Mucosa of rectum (tissue), 2 donors: Measurements from ENCODE around the gene PTPN21.

Source experiments
- H3K27ac ChIP-seq, 2 donors: one replicate each; pipeline ENCODE4 v1.7.0; 2013; ENCODE audit warnings: inconsistent platforms in 2 of 2, low read depth in 2 of 2, low read length in 2 of 2
- H3K27me3 ChIP-seq, 2 donors: one replicate each; pipeline ENCODE4 v1.7.0; 2013; ENCODE audit warnings: low read length in 2 of 2; ENCODE audit not compliant: control insufficient read depth in 2 of 2, insufficient read depth in 2 of 2
- H3K36me3 ChIP-seq, 2 donors: one replicate each; pipeline ENCODE4 v1.7.0; 2013; ENCODE audit warnings: low read length in 2 of 2; ENCODE audit not compliant: control insufficient read depth in 2 of 2, insufficient read depth in 2 of 2
- H3K4me1 ChIP-seq, 2 donors: one replicate each; pipeline ENCODE4 v1.7.0; 2013; ENCODE audit warnings: low read length in 2 of 2, mild to moderate bottlenecking in 1 of 2; ENCODE audit not compliant: control insufficient read depth in 2 of 2, insufficient read depth in 2 of 2
- H3K4me3 ChIP-seq, 2 donors: one replicate each; pipeline ENCODE4 v1.7.0; 2013; ENCODE audit warnings: low read length in 2 of 2
- H3K9ac ChIP-seq, 2 donors: one replicate each; pipeline ENCODE4 v1.7.0; 2013; ENCODE audit warnings: low read length in 2 of 2, low read depth in 1 of 2, mild to moderate bottlenecking in 1 of 2
- H3K9me3 ChIP-seq, 2 donors: one replicate each; pipeline ENCODE4 v1.7.0; 2013; ENCODE audit warnings: low read length in 2 of 2; ENCODE audit not compliant: control insufficient read depth in 2 of 2
- donor health status: healthy.
- donor health status: Normal muscosa, but diverticular disease.

PTPN21 gene

DNA sequence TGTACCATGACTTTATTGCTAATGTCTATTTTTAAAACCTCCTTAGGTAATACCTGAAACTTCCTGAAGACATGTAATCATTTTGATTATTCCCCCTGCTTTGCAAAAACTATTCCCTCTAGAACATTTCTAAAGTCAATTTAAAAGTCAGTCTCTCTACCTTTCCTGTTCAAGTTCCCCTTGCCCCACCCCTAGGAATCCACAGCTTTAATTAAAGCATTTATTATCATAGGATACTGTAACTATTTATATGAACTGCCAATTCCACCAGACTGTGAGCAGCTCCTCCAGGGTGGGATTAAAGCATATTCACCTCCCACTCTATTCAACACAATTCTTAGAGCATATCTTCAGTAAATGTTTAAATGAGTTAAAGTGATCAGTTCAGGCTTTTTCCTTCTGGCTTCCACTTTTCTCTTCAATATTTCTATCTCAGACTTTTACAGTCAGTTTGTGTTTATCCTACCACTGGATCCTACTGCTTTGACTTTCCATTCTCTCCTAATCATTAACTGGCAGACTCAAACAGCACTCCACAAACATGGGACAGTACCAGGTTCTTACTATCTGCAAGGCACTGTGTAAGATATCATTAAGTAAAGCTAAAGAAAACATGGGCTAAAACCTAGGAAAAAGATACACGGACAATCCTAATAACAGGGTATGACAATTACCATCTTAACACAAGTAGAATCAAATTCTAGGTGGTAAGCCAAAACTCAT, 39.1 kb downstream of the PTPN21 start:
- peaks cover 10 to 33% of the 10 kb centered on the region in 2 donors for H3K4me1 ChIP-seq

DNA sequence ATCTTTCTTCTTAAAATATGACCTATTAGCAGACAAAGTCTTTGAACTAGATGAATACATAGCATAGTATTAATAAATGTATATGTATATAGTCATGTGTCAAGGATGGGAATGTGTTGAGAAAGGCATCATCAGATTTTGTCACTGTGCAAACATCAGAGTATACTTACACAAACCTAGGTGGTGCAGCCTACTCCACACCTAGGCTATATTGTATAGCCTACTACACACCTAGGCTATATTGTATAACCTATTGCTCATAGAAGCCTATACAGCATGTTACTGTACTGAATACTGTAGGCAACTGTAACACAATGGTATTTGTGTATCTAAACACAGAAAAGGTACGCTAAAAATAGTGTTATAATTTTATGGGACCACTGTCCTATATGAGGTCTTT, 47.6 kb downstream of the PTPN21 start:
- Histone ChIP-seq H3K27ac (no peak overlapping the region), H3K4me3 (no peak overlapping the region), H3K36me3 (peaks cover 4 to 6% of the 10 kb centered on the region in 2 donors), H3K27me3 (no peaks in the 10 kb centered on the region), H3K9ac (no peak overlapping the region), H3K4me1 (peaks cover 5 to 6% of the 10 kb centered on the region in 2 donors), H3K9me3 (no peaks in the 10 kb centered on the region)

More for the DNA sequence above, 39.1 kb downstream of the PTPN21 start:
- H3K9me3 ChIP-seq = no peaks in the 10 kb centered on the region
- peaks cover 5 to 7% of the 10 kb centered on the region in 2 donors for H3K36me3 ChIP-seq
- H3K4me3 ChIP-seq = no peak overlapping the region
- H3K27ac ChIP-seq = peak overlapping the region; percentile 24 to 25
- H3K27me3 ChIP-seq = no peaks in the 10 kb centered on the region
- H3K9ac ChIP-seq = no peak overlapping the region

DNA sequence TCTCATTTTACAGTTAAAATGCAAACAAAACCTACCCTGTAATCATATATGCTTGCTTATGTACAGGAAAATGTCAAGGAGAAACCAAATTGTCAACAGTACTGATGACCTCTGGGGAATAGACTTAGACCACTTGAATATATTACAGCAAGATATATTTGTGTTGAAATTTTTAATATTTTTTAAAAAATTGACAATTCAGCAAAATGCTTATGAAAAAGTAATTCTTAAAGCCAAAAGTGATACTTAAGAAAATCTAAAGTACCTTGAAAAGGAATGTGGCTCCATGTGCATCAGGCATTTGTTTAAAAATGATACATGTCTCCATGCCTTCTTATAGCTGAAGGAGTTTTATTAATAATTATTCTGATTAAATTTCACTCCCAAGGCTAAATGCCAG, 49.2 kb downstream of the PTPN21 start:
- Histone ChIP-seq H3K4me1 (peaks cover 5 to 6% of the 10 kb centered on the region in 2 donors), H3K9ac (no peak overlapping the region), H3K27ac (no peak overlapping the region), H3K9me3 (no peaks in the 10 kb centered on the region), H3K4me3 (no peak overlapping the region), H3K36me3 (peaks cover 12 to 21% of the 10 kb centered on the region in 2 donors), H3K27me3 (no peaks in the 10 kb centered on the region)

DNA sequence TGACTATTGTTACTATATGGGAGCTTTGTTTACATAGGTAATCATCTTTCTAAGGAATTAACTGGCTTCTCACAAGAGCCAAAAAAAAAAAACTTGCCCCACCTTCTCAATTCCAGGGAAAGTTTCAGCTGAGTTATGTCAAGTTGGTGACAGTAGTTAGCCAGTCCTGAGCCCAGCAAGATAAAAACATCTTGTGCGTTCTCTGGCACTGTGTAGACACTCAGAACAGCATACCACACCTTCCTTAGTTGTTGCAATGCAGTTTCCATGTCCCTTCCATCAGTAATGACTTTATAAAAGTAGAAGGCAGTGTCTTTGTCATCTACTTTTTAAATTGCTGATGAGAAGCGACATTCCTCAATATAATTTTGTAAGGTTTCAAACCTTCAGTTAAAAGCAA, 50.2 kb downstream of the PTPN21 start:
- Histone ChIP-seq H3K4me3 (no peak overlapping the region), H3K27ac (peak overlapping the region in 1 of 2 donors; percentile 42), H3K9me3 (no peaks in the 10 kb centered on the region), H3K36me3 (peaks cover 14 to 26% of the 10 kb centered on the region in 2 donors), H3K9ac (no peak overlapping the region), H3K27me3 (no peaks in the 10 kb centered on the region), H3K4me1 (peaks cover 5 to 6% of the 10 kb centered on the region in 2 donors)

DNA sequence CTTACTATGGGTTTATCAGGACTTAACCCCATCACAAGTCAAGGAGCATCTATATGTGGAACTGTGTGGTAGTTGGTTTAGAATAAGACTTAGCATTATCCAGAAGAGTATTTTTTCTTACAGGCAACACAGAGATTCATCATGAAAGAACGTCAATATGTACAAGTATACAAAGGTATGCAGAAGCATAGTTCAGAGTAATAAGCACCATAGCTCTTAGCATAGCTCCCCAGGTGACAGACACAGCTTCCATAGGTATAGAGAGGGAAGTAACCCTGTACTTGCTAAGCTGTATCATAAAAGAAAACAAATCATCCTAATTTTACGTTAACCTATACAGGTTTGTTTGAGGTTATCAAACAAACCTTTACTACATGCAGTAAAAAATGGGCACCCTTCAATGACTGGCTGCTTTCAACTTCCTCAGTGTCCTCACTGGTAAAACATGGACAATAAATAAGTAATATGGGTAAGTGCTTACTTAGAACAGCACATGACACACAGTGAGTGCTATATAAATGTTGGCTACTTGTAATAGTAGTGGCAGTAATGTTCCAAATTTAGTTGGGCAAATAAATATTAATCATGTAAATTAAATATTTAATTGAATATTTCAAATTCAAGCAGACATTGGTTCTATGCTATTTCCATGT, 50.9 kb downstream of the PTPN21 start:
- Histone ChIP-seq H3K9ac (no peak overlapping the region), H3K27me3 (no peaks in the 10 kb centered on the region), H3K4me3 (no peak overlapping the region), H3K4me1 (peaks cover 5 to 6% of the 10 kb centered on the region in 2 donors), H3K9me3 (no peaks in the 10 kb centered on the region), H3K27ac (no peak overlapping the region), H3K36me3 (peaks cover 21 to 26% of the 10 kb centered on the region in 2 donors)

DNA sequence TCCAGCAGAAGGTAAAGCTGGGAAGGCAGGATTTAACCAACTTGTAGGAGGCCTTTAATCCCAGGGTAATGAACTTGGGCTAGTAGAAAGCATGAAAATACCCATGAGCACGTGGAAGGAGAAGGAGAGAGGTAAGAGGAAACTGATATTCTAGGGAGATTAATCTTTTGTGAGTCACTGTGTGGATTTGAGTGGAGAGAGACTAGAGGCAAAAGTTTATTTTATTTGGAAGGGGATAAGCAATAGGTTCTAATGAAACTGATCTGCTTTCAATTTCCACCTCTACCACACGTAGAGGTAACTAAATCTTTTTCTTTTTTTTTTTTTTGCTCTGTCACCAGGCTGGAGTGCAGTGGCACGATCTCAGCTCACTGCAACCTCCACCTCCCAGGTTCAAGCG, 52.1 kb downstream of the PTPN21 start:
- H3K27ac ChIP-seq = no peak overlapping the region
- H3K4me1 ChIP-seq = peaks cover 5 to 6% of the 10 kb centered on the region in 2 donors
- peaks cover 21 to 26% of the 10 kb centered on the region in 2 donors for H3K36me3 ChIP-seq
- H3K27me3 ChIP-seq = no peaks in the 10 kb centered on the region
- no peaks in the 10 kb centered on the region for H3K9me3 ChIP-seq
- no peak overlapping the region for H3K4me3 ChIP-seq
- H3K9ac ChIP-seq = no peak overlapping the region

DNA sequence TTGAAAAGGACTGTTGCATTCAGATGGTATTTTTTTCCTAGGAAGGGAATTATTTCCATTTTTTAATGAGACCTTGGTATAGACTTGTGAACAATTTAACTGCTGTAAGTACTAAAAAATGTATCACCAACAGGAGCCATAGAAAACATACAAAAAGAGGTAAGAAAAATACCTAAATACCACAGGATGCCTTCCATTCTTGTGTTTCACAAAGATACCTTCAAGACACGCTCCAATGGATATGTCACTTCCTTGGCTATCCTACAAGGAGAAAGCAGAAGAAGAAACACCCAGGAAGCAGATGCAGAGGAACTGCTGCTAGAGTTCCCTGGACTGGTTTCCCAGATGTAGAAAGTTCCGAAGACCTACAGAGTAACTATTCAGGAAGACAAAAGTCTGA, 54.2 kb downstream of the PTPN21 start:
- H3K4me3 ChIP-seq = no peak overlapping the region
- H3K4me1 ChIP-seq = peaks cover 5 to 6% of the 10 kb centered on the region in 2 donors
- H3K36me3 ChIP-seq = peaks cover 34 to 36% of the 10 kb centered on the region in 2 donors
- H3K27me3 ChIP-seq = no peaks in the 10 kb centered on the region
- H3K9ac ChIP-seq = no peak overlapping the region
- H3K27ac ChIP-seq = no peak overlapping the region
- H3K9me3 ChIP-seq = no peaks in the 10 kb centered on the region

DNA sequence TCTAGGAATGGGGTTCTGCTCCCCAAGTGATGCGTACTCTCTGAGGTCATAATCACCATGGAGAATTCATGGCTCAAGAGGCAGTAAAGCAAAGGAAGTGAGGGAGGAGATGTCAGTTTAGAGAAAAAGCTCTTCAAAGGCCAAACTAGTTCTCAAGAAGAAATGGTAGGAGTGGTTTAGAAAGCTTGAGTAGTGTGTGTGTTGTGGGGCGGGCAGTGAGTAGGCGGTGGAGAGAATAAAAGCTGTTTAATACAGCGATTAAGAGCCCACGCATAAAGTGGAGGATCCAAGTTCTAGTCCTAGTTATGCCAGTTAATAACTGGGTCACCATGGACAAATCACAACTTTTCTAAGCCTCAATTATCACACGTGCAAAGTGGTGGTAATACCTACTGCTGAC, 55.6 kb downstream of the PTPN21 start:
- no peaks in the 10 kb centered on the region for H3K27me3 ChIP-seq
- peaks cover 36 to 39% of the 10 kb centered on the region in 2 donors for H3K36me3 ChIP-seq

DNA sequence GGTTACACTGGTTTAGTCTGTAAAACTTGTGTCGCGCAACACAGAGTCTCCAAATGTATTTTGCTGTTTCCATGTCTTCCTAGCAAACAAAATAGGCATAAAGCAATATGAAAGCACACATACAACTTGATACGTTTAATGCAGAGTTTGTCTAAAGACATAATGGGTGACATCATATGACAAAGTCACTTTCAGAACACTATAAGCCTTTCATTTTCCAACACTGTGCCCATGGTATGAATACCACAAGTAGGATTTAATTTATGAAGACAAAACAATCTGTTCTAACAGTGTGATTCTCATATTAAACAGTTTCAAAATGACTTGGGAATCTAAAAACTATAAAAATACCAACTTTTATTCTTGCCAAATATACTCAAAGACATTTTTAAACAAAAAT, 58.4 kb downstream of the PTPN21 start:
- H3K9me3 ChIP-seq = no peaks in the 10 kb centered on the region
- H3K9ac ChIP-seq = no peak overlapping the region
- H3K4me1 ChIP-seq = peaks cover 0 to 12% of the 10 kb centered on the region in 2 donors
- no peak overlapping the region for H3K27ac ChIP-seq
- no peak overlapping the region for H3K4me3 ChIP-seq
- peaks cover 36 to 37% of the 10 kb centered on the region in 2 donors for H3K36me3 ChIP-seq
- no peaks in the 10 kb centered on the region for H3K27me3 ChIP-seq

More for the DNA sequence above, 55.6 kb downstream of the PTPN21 start:
- peaks cover under 1 to 2% of the 10 kb centered on the region in 2 donors for H3K4me1 ChIP-seq
- H3K9me3 ChIP-seq = no peaks in the 10 kb centered on the region
- H3K9ac ChIP-seq = no peak overlapping the region
- H3K4me3 ChIP-seq = no peak overlapping the region
- no peak overlapping the region for H3K27ac ChIP-seq

DNA sequence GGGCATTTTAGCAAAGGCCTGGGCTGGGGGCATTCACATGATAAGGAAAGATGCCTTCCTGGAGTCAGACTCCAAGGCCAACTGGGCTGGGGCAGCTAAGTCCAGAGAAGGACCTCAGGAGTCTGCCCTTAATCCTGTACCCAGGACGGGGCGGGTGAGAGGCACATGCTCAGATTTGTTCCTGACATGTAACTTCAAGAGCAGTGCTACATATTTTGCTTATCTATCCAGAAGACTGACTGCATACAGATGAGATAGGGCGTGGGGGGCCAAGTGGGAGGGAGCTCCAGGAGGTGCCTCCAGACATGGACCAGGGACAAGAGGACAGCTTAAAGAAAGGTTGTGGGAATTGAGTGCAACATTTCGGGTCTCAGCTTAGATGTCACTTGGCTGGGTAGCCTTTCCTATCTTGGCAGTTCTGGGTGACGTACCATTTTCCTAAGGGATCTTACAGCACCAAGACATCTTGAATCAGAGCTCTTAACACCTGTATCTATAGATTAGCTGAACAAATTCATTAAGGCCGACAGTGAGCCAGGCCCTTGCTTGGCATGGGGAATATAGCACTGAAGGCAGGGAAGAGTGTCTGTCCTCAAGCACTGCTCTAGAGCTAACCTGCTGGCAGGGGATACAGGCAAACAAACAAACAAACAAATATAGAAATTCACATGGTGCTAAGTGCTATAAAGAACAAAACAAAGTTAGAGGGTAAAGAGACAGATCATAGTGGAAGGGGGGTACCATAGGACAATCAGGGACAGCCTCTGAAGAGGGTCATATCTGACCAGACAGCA, 61.2 kb downstream of the PTPN21 start:
- Histone ChIP-seq H3K36me3 (peaks cover 27% of the 10 kb centered on the region in 2 donors), H3K9ac (no peak overlapping the region), H3K9me3 (no peaks in the 10 kb centered on the region), H3K27ac (no peak overlapping the region), H3K27me3 (no peaks in the 10 kb centered on the region), H3K4me3 (no peak overlapping the region), H3K4me1 (peaks cover 0 to 12% of the 10 kb centered on the region in 2 donors)
